ENCODE results near the gene PPIL6. TPM values are rescaled to one million over a fixed set of nuclear protein-coding genes. Genes with fewer than 3 reads are reported as not detected.

The PPIL6 gene
- total and polyA plus RNA-seq, 4 donors, result 0.17 to 0.51 (median 0.30) TPM

DNA sequence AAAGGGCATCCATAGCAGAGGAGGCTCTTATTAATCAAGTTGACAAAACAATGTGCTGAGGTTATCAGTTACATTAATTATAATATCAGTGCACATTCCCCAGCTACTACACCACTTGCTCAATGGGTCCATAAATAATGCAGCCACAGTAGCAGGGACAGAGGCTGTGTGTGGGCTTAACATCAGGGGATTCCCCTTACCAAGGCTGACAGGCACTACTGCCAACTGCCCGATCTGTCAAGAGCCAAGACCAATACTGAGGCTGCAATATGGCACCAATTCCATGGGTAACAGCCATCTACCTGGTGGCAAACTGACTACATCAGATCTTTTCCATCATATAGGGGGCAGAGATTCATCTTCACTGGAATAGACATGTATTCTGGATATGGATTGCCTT, 80.1 kb downstream of the PPIL6 start:
- no peaks in the 10 kb centered on the region for H3K4me1 ChIP-seq (ENCODE audit: control insufficient read depth in 4 of 4, insufficient read depth in 4 of 4, low read length in 3 of 4)
- WGBS, result 64% methylated on average over 1 of the region's 1 CpG
- no peak overlapping the region for H3K27ac ChIP-seq (ENCODE audit: low read depth in 1 of 2, low read length in 2 of 2)
- H3K9me3 ChIP-seq (ENCODE audit: control insufficient read depth in 4 of 4, low read length in 3 of 4), result peaks cover 0 to 17% (median 2%) of the 10 kb centered on the region in 4 donors
- H3K9ac ChIP-seq (ENCODE audit: low read depth in 1 of 2, low read length in 2 of 2), result no peak overlapping the region
- no peaks in the 10 kb centered on the region for H3K27me3 ChIP-seq (ENCODE audit: control insufficient read depth in 4 of 4, insufficient read depth in 4 of 4, low read length in 3 of 4)
- no peak for DNase-seq (ENCODE audit: low spot score)
- H3K36me3 ChIP-seq (ENCODE audit: control insufficient read depth in 4 of 4, insufficient read depth in 3 of 4, low read depth in 1 of 4, low read length in 3 of 4), result peaks cover 2 to 35% (median 24%) of the 10 kb centered on the region in 4 donors
- TF ChIP-seq YY1 (IDR thresholded peaks at IDR 0.05) (no peak), FOXA2 (IDR thresholded peaks at IDR 0.05) (no peak), RXRA (IDR thresholded peaks at IDR 0.05) (no peak), EGR1 (IDR thresholded peaks at IDR 0.05; ENCODE audit: low read depth in 2 of 2) (no peak), REST (IDR thresholded peaks at IDR 0.05) (no peak), MAX (IDR thresholded peaks at IDR 0.05) (no peak), SP1 (IDR thresholded peaks at IDR 0.05) (no peak)
- no peak overlapping the region for H3K4me3 ChIP-seq (ENCODE audit: low read depth in 1 of 3, low read length in 3 of 3)

GRCh38 chr6:109359248-109359647, 81.2 kb downstream of the PPIL6 start:
- peaks cover 2 to 39% (median 23%) of the 10 kb centered on the region in 4 donors for H3K36me3 ChIP-seq (ENCODE audit: control insufficient read depth in 4 of 4, insufficient read depth in 3 of 4, low read depth in 1 of 4, low read length in 3 of 4)
- over 99% methylated on average over 2 of the region's 2 CpGs for WGBS

More at GRCh38 chr6:109359248-109359647, 81.2 kb downstream of the PPIL6 start:
- DNase-seq (ENCODE audit: low spot score), result no peak
- no peak overlapping the region for H3K27ac ChIP-seq (ENCODE audit: low read depth in 1 of 2, low read length in 2 of 2)
- peaks cover 0 to 17% (median 2%) of the 10 kb centered on the region in 4 donors for H3K9me3 ChIP-seq (ENCODE audit: control insufficient read depth in 4 of 4, low read length in 3 of 4)
- H3K4me1 ChIP-seq (ENCODE audit: control insufficient read depth in 4 of 4, insufficient read depth in 4 of 4, low read length in 3 of 4), result no peaks in the 10 kb centered on the region
- no peak for TF ChIP-seq CTCF (IDR thresholded peaks at IDR 0.05; ENCODE audit: low read depth, low read length, missing input control)
- no peak for TF ChIP-seq NR2F2 (IDR thresholded peaks at IDR 0.05)
- TF ChIP-seq, protein P1, sequence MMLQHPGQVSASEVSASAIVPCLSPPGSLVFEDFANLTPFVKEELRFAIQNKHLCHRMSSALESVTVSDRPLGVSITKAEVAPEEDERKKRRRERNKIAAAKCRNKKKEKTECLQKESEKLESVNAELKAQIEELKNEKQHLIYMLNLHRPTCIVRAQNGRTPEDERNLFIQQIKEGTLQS (IDR thresholded peaks at IDR 0.05), result no peak
- TF ChIP-seq RAD21 (IDR thresholded peaks at IDR 0.05), result no peak
- TF ChIP-seq EGR1 (IDR thresholded peaks at IDR 0.05; ENCODE audit: low read depth in 2 of 2), result no peak
- no peak for TF ChIP-seq RXRA (IDR thresholded peaks at IDR 0.05)
- TF ChIP-seq HNF4A (conservative IDR thresholded peaks at IDR 0.05), result no peak
- TF ChIP-seq YY1 (IDR thresholded peaks at IDR 0.05), result no peak
- no peak for TF ChIP-seq SP1 (IDR thresholded peaks at IDR 0.05)
- TF ChIP-seq GABPA (IDR thresholded peaks at IDR 0.05 in 1 of 2, conservative IDR thresholded peaks at IDR 0.05 in 1 of 2), result no peak
- TF ChIP-seq TAF1 (conservative IDR thresholded peaks at IDR 0.05), result no peak
- TF ChIP-seq MAX (IDR thresholded peaks at IDR 0.05), result no peak
- TF ChIP-seq REST (IDR thresholded peaks at IDR 0.05), result no peak
- TF ChIP-seq FOXA1 (IDR thresholded peaks at IDR 0.05), result no peak
- TF ChIP-seq FOXA2 (IDR thresholded peaks at IDR 0.05), result no peak
- no peak for TF ChIP-seq HNF4G (IDR thresholded peaks at IDR 0.05)
- no peak for TF ChIP-seq ZBTB33 (IDR thresholded peaks at IDR 0.05)
- H3K27me3 ChIP-seq (ENCODE audit: control insufficient read depth in 4 of 4, insufficient read depth in 4 of 4, low read length in 3 of 4), result no peaks in the 10 kb centered on the region
- H3K4me3 ChIP-seq (ENCODE audit: low read depth in 1 of 3, low read length in 3 of 3), result no peak overlapping the region
- no peak overlapping the region for H3K9ac ChIP-seq (ENCODE audit: low read depth in 1 of 2, low read length in 2 of 2)
